ENCODE results near the gene UBE3C. TPM values are rescaled to one million over a fixed set of nuclear protein-coding genes. Genes with fewer than 3 reads are reported as not detected.
A peak's percentile ranks its signal among the peaks of the same experiment; 100 is the strongest.

The UBE3C gene
- total and polyA plus RNA-seq, 9 of the 15 experiments (the other 6 are each of a cell fraction or from before 2014, with no cell fraction given), result 9.6 to 91.7 (median 75.4) TPM

DNA sequence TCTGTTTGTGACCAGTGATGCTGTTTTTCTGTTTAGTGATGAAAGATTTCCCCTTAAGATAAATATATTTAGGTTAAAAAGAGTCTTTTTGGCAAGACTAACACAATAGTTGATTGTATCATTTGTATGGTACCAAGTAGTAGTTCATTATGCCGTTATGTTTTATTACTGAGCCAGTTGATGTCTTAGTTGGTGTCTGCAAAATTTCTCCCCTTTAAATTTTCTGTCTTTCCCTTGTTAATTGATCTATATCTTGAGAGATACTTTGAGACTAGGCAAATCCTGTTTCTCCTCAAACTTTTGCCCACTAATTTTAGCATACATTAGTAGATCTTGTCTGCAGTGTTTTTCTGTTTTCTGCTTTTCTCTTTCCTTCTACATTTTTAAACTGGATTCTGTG lies 21.7 kb downstream of the UBE3C start (continued):
- TF ChIP-seq, protein P1, sequence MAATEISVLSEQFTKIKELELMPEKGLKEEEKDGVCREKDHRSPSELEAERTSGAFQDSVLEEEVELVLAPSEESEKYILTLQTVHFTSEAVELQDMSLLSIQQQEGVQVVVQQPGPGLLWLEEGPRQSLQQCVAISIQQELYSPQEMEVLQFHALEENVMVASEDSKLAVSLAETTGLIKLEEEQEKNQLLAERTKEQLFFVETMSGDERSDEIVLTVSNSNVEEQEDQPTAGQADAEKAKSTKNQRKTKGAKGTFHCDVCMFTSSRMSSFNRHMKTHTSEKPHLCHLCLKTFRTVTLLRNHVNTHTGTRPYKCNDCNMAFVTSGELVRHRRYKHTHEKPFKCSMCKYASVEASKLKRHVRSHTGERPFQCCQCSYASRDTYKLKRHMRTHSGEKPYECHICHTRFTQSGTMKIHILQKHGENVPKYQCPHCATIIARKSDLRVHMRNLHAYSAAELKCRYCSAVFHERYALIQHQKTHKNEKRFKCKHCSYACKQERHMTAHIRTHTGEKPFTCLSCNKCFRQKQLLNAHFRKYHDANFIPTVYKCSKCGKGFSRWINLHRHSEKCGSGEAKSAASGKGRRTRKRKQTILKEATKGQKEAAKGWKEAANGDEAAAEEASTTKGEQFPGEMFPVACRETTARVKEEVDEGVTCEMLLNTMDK (IDR thresholded peaks at IDR 0.05; ENCODE audit: borderline replicate concordance, insufficient read depth, low read depth, low read length, poor library complexity, severe bottlenecking), result no peak

DNA sequence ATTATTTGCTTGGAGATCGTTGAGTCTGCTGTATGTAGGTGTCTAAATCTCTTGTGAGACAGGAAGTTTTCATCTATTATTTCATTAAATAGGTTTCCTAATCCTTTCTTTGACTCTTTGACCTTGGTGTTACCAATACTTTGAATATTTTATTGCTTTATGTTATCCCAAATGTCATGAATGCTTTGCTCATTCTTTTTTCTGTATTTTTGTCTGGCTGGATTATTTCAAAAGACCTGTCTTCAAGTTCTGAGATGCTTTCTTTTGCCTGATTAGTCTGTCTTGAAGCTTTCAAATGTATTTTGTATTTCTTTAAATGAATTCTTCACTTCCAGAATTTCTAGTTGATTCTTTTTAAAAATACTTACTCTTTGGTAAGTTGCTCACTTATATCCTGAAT lies 27.3 kb downstream of the UBE3C start:
- 0 out of 2 replicates have a peak, but pooled peaks have one; percentile 51 for TF ChIP-seq ZNF583 (CRISPR knock-in tag; IDR thresholded peaks at IDR 0.05)
- no peak for TF ChIP-seq SOX6 (IDR thresholded peaks at IDR 0.05)
- TF ChIP-seq TRIM28 (IDR thresholded peaks at IDR 0.05), result peak; percentile 68; the same call in 1 of the 2 replicates
- no peak for TF ChIP-seq CTBP1 (IDR thresholded peaks at IDR 0.05; ENCODE audit: borderline replicate concordance)
- no peak for TF ChIP-seq PHTF2 (CRISPR knock-in tag; IDR thresholded peaks at IDR 0.05)
- no peak for TF ChIP-seq ZNF444 (CRISPR knock-in tag; IDR thresholded peaks at IDR 0.05)
- TF ChIP-seq POLR2H (tag; IDR thresholded peaks at IDR 0.05; ENCODE audit: low read depth), result 0 out of 2 replicates have a peak, but pooled peaks have one; percentile 16
- no peak for TF ChIP-seq ZNF717 (CRISPR knock-in tag; IDR thresholded peaks at IDR 0.05)
- TF ChIP-seq ZNF561 (CRISPR knock-in tag; conservative IDR thresholded peaks at IDR 0.05), result no peak
- TF ChIP-seq, protein P2, sequence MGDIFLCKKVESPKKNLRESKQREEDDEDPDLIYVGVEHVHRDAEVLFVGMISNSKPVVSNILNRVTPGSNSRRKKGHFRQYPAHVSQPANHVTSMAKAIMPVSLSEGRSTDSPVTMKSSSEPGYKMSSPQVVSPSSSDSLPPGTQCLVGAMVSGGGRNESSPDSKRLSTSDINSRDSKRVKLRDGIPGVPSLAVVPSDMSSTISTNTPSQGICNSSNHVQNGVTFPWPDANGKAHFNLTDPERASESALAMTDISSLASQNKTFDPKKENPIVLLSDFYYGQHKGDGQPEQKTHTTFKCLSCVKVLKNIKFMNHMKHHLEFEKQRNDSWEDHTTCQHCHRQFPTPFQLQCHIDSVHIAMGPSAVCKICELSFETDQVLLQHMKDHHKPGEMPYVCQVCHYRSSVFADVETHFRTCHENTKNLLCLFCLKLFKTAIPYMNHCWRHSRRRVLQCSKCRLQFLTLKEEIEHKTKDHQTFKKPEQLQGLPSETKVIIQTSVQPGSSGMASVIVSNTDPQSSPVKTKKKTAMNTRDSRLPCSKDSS (IDR thresholded peaks at IDR 0.05; ENCODE audit: low read depth, partially characterized antibody), result peak; percentile 54
- no peak for TF ChIP-seq ZNF696 (CRISPR knock-in tag; conservative IDR thresholded peaks at IDR 0.05)
- POLR2A ChIA-PET, result interaction anchor here (0.6 to 0.8 kb wide), 2 partner anchors 14 to 18 kb away, joined by 3 read pairs; no protein-coding TSS in a partner anchor

More for the DNA sequence above, 27.3 kb downstream of the UBE3C start:
- Histone ChIP-seq H3K4me2 (ENCODE audit: insufficient read depth, low read length) (no peak overlapping the region), H3K27ac (ENCODE audit: extremely low read depth, low read depth, low read length) (no peak overlapping the region), H3K36me3 (ENCODE audit: control insufficient read depth, insufficient read depth, low read length) (peaks cover 82% of the 10 kb centered on the region), H4K20me1 (replicated peaks; ENCODE audit: control insufficient read depth, insufficient read depth, low read length) (0 out of 2 replicates have a peak, but pooled peaks cover 5% of the 10 kb centered on the region), H2AFZ (ENCODE audit: low read depth, low read length) (no peak overlapping the region), H3K9me1 (ENCODE audit: control insufficient read depth, insufficient read depth, low read length) (no peaks in the 10 kb centered on the region), H3K4me1 (replicated peaks in 1 of 2; ENCODE audit: control insufficient read depth in 2 of 2, insufficient read depth in 2 of 2, low read length in 2 of 2) (no peaks in the 10 kb centered on the region), H3K79me2 (ENCODE audit: control insufficient read depth, insufficient read depth, low read length) (peaks cover 81% of the 10 kb centered on the region), H3K9me3 (replicated peaks; ENCODE audit: control insufficient read depth, insufficient read depth, low read depth, low read length) (no peaks in the 10 kb centered on the region), H3K9ac (ENCODE audit: insufficient read depth in 1 of 2, low read depth in 2 of 2, low read length in 2 of 2) (no peak overlapping the region), H3K27me3 (ENCODE audit: control insufficient read depth in 2 of 2, insufficient read depth in 2 of 2, low read length in 2 of 2) (no peaks in the 10 kb centered on the region), H3K4me3 (no peak overlapping the region)
- DNase-seq (ENCODE audit: extremely low read depth in 1 of 4, low spot score in 3 of 4) (no peak), ATAC-seq (no peak), FAIRE-seq (no peak)
- in situ Hi-C loops (cut with MboI), result no loop called here
- TSS peak; percentile 21 for BruUV-seq (replicated peaks)
- WGBS (ENCODE audit: insufficient coverage, low coverage, missing lambda C conversion rate), result 68% methylated on average over 1 of the region's 1 CpG
- CTCF ChIA-PET (ENCODE audit: low intra/inter-chr PET ratio), result no interaction called here
- intact Hi-C loops (cut with micrococcal nuclease), result no loop called here

All from K562 (cell line).